GM12878 (cell line): ENCODE data around the gene MTSS2. TPM values are rescaled to one million over a fixed set of nuclear protein-coding genes. Genes with fewer than 3 reads are reported as not detected.

Source experiments
- ATAC-seq: fragments of 200-7000 bp; cut with Tn5 transposase; 3 replicates; pipeline ENCODE4 v1.9.1; 2020; ENCODE audit warnings: mild to moderate bottlenecking, moderate library complexity
- BruUV-seq: library from RNA; stranded (reverse); fragments of 400-500 nt; replicated peaks from 2 replicates; lab custom pipeline; 2021; lab: Mats Ljungman, UMichigan
- CTCF ChIA-PET: fragments of 300-600 bp; sonication (Branson Sonifier 250); formaldehyde crosslinking; extraction: SDS; loops from one replicate; lab custom pipeline; 2021; ENCODE audit warnings: inconsistent platforms; lab: Yijun Ruan, JAX
- POLR2A ChIA-PET: fragments of 350-600 bp; formaldehyde crosslinking; extraction: SDS; loops from one replicate; lab custom pipeline; 2021; ENCODE audit warnings: inconsistent platforms; lab: Charles Lee
- RAD21 ChIA-PET: fragments of 300-600 bp; sonication (Branson Sonifier 250); formaldehyde crosslinking; loops from one replicate; lab custom pipeline; 2023; ENCODE audit warnings: antibody characterized with exemption; ENCODE audit not compliant: unreplicated experiment; lab: Charles Lee
- SMC1A ChIA-PET: fragments of 300-600 bp; sonication (Branson Sonifier 250); formaldehyde crosslinking; loops from one replicate; lab custom pipeline; 2023; ENCODE audit not compliant: unreplicated experiment, uncharacterized antibody; lab: Charles Lee
- DNase-seq: peaks from one replicate; pipeline ENCODE4 v3.0.0-alpha.2; 2011; ENCODE audit warnings: low read depth, low spot score
- FAIRE-seq: peaks from 3 replicates; lab custom pipeline; 2011; peaks lifted over from hg19 to GRCh38; lab: Jason Lieb, UNC
- H2AFZ ChIP-seq: 2 replicates; pipeline ENCODE4 v1.6.0; 2011; ENCODE audit warnings: low read depth, low read length, control low read depth; ENCODE audit not compliant: control insufficient read depth
- H3K27ac ChIP-seq: 2 replicates; pipeline ENCODE4 v1.5.1; 2011; ENCODE audit warnings: control low read depth; ENCODE audit not compliant: control insufficient read depth, insufficient read depth
- H3K27me3 ChIP-seq, 2 experiments: replicated peaks in 1 of 2; 2 replicates each; pipeline versions ENCODE4 v1.6.0 to v1.6.1; 2011; ENCODE audit warnings: low read length in 1 of 2; ENCODE audit not compliant: control insufficient read depth in 2 of 2, insufficient read depth in 2 of 2
- H3K36me3 ChIP-seq, 2 experiments: 2 replicates each; pipeline ENCODE4 v1.5.1; 2011; ENCODE audit warnings: low read length in 1 of 2; ENCODE audit not compliant: control insufficient read depth in 2 of 2, insufficient read depth in 2 of 2
- H3K4me1 ChIP-seq: 2 replicates; pipeline ENCODE4 v1.6.1; 2011; ENCODE audit warnings: mild to moderate bottlenecking, low read length, moderate library complexity, mixed read lengths; ENCODE audit not compliant: control insufficient read depth, insufficient read depth
- H3K4me2 ChIP-seq: 2 replicates; pipeline ENCODE4 v1.6.0; 2011; ENCODE audit warnings: control low read depth; ENCODE audit not compliant: control insufficient read depth, insufficient read depth
- H3K4me3 ChIP-seq: fragments of 200-600 bp; sonication (generic); 2 replicates; pipeline ENCODE4 v1.5.1; 2016
- H3K79me2 ChIP-seq: 2 replicates; pipeline ENCODE4 v1.6.0; 2011; ENCODE audit warnings: low read length; ENCODE audit not compliant: control insufficient read depth, insufficient read depth
- H3K9ac ChIP-seq: 2 replicates; pipeline ENCODE4 v1.8.0; 2011; ENCODE audit warnings: low read length, control low read depth, mixed read lengths; ENCODE audit not compliant: control insufficient read depth, insufficient read depth
- H3K9me3 ChIP-seq: replicated peaks from 3 replicates; pipeline ENCODE4 v1.5.1; 2011; ENCODE audit warnings: mild to moderate bottlenecking, low read length; ENCODE audit not compliant: control insufficient read depth, insufficient read depth
- H4K20me1 ChIP-seq: 2 replicates; pipeline ENCODE4 v1.6.0; 2011; ENCODE audit not compliant: control insufficient read depth, insufficient read depth
- EGR1 ChIP-seq, 2 experiments: IDR thresholded peaks; 1 replicate in 1 of 2; 2 replicates in 1 of 2; pipeline ENCODE4 v1.6.1; 2011 to 2012; ENCODE audit warnings: low read depth in 2 of 2, low read length in 2 of 2, borderline replicate concordance in 1 of 2, mild to moderate bottlenecking in 1 of 2, moderate library complexity in 1 of 2
- MAX ChIP-seq: IDR thresholded peaks from 2 replicates; pipeline ENCODE4 v1.6.1; 2012; ENCODE audit warnings: low read depth, low read length, improper control_type of control experiment
- MEF2B ChIP-seq: fragments of 450-650 bp; IDR thresholded peaks from 2 replicates; pipeline ENCODE4 v1.6.1; 2018; ENCODE audit warnings: mild to moderate bottlenecking, moderate library complexity; ENCODE audit not compliant: partially characterized antibody, poor library complexity, severe bottlenecking
- RB1 ChIP-seq: fragments of 450-650 bp; formaldehyde crosslinking; IDR thresholded peaks from 2 replicates; pipeline ENCODE4 v1.6.1; 2017; ENCODE audit warnings: mild to moderate bottlenecking, borderline replicate concordance
- REST ChIP-seq: IDR thresholded peaks from 2 replicates; pipeline ENCODE4 v1.6.1; 2012; ENCODE audit warnings: mild to moderate bottlenecking, low read depth, low read length
- TAF1 ChIP-seq: IDR thresholded peaks from 2 replicates; pipeline ENCODE4 v1.6.1; 2011; ENCODE audit warnings: mild to moderate bottlenecking, low read depth, low read length, borderline replicate concordance
- ZBED1 ChIP-seq: IDR thresholded peaks from 2 replicates; pipeline ENCODE4 v1.6.1; 2016; ENCODE audit warnings: borderline replicate concordance
- WGBS: methylation state at CpG from one replicate; pipeline ENCODE4 v1.1.6; 2016; ENCODE audit warnings: low lambda C conversion rate; ENCODE audit not compliant: insufficient replicate concordance, insufficient coverage; ENCODE audit errors: missing lambda C conversion rate; 5-methylcytosine and 5-hydroxymethylcytosine counted together
- in situ Hi-C: fragments of 300-500 bp; cut with MboI; formaldehyde crosslinking; loops from 9 replicates; pipeline ENCODE4 v1.14.3; 2018; ENCODE audit warnings: mixed read lengths
- intact Hi-C: fragments of 100-400 bp; cut with micrococcal nuclease; formaldehyde crosslinking; loops from one replicate; pipeline ENCODE4 v1.14.2; 2022; ENCODE audit not compliant: unreplicated experiment
- polyA plus RNA-seq, 11 experiments: library from polyadenylated mRNA; depleted of rRNA in 4 of 11; unstranded in 6 of 11; stranded (reverse) in 5 of 11; fragments of >200 nt; fragmentation: Nextera tagmentation in 4 of 11; fragmentation: Illumina TruSeq in 1 of 11; extraction: Ambion mirVana in 4 of 11; extraction: Trizol in 1 of 11; gene quantifications; 1 replicate in 1 of 11; 2 replicates in 10 of 11; pipeline versions ENCODE4 v1.2.1 to v1.2.3, GENCODE V29; 2011 to 2016; ENCODE audit warnings: inconsistent platforms in 2 of 11, missing spikeins in 2 of 11, low read depth in 1 of 11
- total RNA-seq, 4 experiments: library from RNA; depleted of rRNA in 3 of 4; stranded (reverse); fragments of >200 nt in 3 of 4; fragmentation: Illumina TruSeq in 1 of 4; extraction: Trizol in 1 of 4; gene quantifications; 2 replicates each; pipeline versions ENCODE4 v1.2.1 to v1.2.3, GENCODE V29; 2013 to 2021

MTSS2 gene
- total and polyA plus RNA-seq, 10 of the 15 experiments (the other 5 are each of a cell fraction or from before 2014, with no cell fraction given): under 0.01 to 0.51 (median 0.14) TPM; not detected in 4

- no peak for TF ChIP-seq REST
These were observed 15.2 kb upstream of the MTSS2 start (continued) for GRCh38 chr16:70701036-70701435.

DNA sequence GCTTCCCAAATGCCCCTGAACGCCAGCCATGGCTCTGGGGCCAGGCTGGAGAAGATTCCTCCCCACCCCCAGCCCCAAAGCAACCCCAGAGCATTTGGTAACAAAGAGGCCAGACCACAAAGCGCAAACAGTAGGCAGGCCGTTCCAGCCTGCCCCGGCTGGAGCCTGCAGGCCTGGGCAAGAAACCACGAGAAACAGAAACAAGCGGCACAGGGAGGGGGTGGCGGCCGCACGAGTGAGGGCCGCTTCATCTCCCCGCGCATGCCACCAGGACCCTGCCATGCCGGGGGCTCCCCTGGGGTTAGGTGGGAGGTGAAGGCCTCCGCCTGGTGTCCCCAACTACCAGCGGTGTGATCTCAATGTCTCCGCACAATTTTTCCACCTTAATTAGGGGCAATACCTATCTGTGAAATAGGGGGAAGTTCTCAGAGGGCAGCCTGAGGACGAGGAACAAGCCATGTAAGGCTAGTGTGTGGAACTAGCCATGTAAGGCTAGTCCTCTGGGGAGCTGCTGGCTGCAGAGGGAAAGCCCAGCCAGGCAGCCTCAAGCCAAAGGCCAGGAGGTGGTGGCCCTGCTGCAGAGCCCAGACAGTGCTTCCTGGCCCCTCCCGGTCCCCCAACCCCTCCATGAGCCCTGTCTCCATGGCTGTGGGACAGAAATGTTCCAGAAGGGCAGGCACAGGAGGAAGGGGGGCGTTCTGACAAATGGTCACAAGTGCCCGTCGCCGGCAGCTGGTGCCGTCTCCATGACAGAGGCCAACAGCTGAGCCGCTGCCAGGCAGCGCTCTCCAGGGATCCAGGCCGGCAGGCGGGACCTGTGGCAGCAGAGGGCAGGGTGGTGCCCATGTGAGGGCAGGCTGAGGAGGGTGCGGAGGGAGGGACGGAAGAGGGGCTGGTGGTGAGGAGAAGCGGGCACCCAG is 14.5 kb upstream of the MTSS2 start:
- no peaks in the 10 kb centered on the region for H3K79me2 ChIP-seq
- H3K27me3 ChIP-seq: no peaks in the 10 kb centered on the region
- H3K27ac ChIP-seq: no peak overlapping the region
- H2AFZ ChIP-seq: no peak overlapping the region
- CTCF ChIA-PET: no interaction called here
- no peak overlapping the region for H3K9ac ChIP-seq
- H3K36me3 ChIP-seq: no peaks in the 10 kb centered on the region; a peak in 3 of 4 replicates
- no peaks in the 10 kb centered on the region for H4K20me1 ChIP-seq
- ATAC-seq (no peak), FAIRE-seq (no peak), DNase-seq (no peak)
- SMC1A ChIA-PET: no interaction called here
- H3K4me1 ChIP-seq: no peaks in the 10 kb centered on the region
- WGBS: 92% methylated on average over 30 of the region's 30 CpGs
- no peak for TF ChIP-seq RB1
- no peak for TF ChIP-seq ZBED1
- TF ChIP-seq MAX: no peak
- TF ChIP-seq TAF1: no peak
- no peak for TF ChIP-seq EGR1 (IDR thresholded peaks at IDR 0.05; ENCODE audit: borderline replicate concordance in 1 of 2, low read depth in 2 of 2, low read length in 2 of 2)
- TF ChIP-seq MEF2B: no peak
- no TSS peak for BruUV-seq
- H3K4me2 ChIP-seq: no peak overlapping the region
- RAD21 ChIA-PET: no interaction called here
- no peak overlapping the region for H3K4me3 ChIP-seq
- in situ Hi-C loops (no loop called here), intact Hi-C loops (no loop called here)
- H3K9me3 ChIP-seq: no peaks in the 10 kb centered on the region
- POLR2A ChIA-PET: no interaction called here
